Type B pancreatic cell (in vitro differentiated cells): ENCODE results near the gene PPIL1. TPM values are rescaled to one million over a fixed set of nuclear protein-coding genes. Genes with fewer than 3 reads are reported as not detected.
A peak's percentile ranks its signal among the peaks of the same experiment; 100 is the strongest.

Experiments used
- DNase-seq: peaks from one replicate; pipeline ENCODE4 v3.0.0; 2021; ENCODE audit warnings: mixed read lengths; ENCODE audit not compliant: unreplicated experiment; ENCODE audit errors: extremely low spot score
- H3K27ac Mint-ChIP-seq: 2 replicates; pipeline ENCODE4 v1.8.0; 2021; ENCODE audit warnings: mild to moderate bottlenecking, mixed read lengths
- H3K27me3 Mint-ChIP-seq: 2 replicates; pipeline ENCODE4 v1.8.0; 2021; ENCODE audit warnings: mixed read lengths
- H3K36me3 Mint-ChIP-seq: 2 replicates; pipeline ENCODE4 v1.8.0; 2021; ENCODE audit warnings: mixed read lengths
- H3K4me1 Mint-ChIP-seq: one replicate; pipeline ENCODE4 v1.8.0; 2021; ENCODE audit warnings: mixed read lengths; ENCODE audit not compliant: unreplicated experiment
- H3K4me3 Mint-ChIP-seq: 2 replicates; pipeline ENCODE4 v1.8.0; 2021; ENCODE audit warnings: mild to moderate bottlenecking, mixed read lengths
- H3K9me3 Mint-ChIP-seq: 2 replicates; pipeline ENCODE4 v1.8.0; 2021; ENCODE audit warnings: mixed read lengths
- long read RNA-seq: library from polyadenylated mRNA; unstranded; transcript quantifications from one replicate; pipeline ENCODE4 v2.0.0, GENCODE V29; 2020
- total RNA-seq: library from RNA; stranded (reverse); gene quantifications from 2 replicates; pipeline ENCODE4 v1.2.1, GENCODE V29; 2021; ENCODE audit warnings: low replicate concordance
- TF ChIP-seq, protein P1 (sequence below): fragments of 200-600 bp; sonication (generic); conservative IDR thresholded peaks from 2 replicates; pipeline ENCODE4 v1.5.0; 2021; ENCODE audit warnings: antibody characterized with exemption, mild to moderate bottlenecking

Gene PPIL1
- 35.1 and 50.4 TPM in 2 replicates for total RNA-seq
- long read RNA-seq, transcript PPIL1-201 (4 exons, 1,739 nt): major isoform, 339 of 345 reads
- long read RNA-seq, partial matches to known transcripts: 2 of 345 reads
- long read RNA-seq, other reads (novel, unspliced or antisense): 4 of 345 reads

DNA sequence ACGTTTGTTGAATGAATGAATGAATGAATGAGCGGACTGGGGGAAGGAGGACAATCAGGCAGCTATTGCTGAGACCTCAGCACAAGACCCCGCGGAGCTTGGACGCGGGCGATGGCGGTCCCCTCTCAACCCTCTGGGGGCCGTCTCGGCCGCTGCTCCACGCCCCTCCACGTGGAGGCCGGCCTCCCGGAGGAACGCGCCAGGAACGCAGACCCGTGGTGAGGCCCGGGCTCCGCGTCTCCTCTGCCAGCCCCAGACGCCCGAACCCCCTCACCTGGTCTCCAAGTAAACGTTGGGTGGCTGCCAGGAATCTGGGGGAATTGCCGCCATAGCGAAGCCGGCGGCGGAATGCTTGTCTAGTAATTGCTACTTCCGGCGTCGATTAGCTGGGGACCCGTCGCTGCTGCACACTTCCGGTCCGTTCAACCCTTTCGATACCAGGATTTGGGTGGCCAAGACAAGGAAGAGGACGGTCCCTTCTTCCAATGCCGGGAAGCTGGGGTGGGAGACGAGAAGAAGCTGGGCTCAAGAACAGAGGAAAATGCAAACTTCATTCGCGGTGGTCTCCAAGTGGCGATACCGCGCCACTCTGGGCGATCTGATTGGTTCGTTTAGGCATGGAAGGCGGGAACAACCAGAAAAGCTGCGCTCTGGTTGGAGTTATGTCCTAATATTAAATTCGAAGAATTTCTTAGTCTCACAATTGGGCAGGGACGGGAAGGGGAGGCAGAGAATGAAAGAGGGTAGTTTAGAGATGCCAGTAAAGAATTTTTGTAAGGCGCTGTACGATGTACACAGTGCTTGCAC, at the start of gene PPIL1:
PPIL1 (minus strand) TSS at position 361 of the 807 bp plus-strand sequence; CDS start at position 330, 31 bp downstream.
- H3K36me3 Mint-ChIP-seq: peaks cover 9% of the 10 kb centered on the region

DNA sequence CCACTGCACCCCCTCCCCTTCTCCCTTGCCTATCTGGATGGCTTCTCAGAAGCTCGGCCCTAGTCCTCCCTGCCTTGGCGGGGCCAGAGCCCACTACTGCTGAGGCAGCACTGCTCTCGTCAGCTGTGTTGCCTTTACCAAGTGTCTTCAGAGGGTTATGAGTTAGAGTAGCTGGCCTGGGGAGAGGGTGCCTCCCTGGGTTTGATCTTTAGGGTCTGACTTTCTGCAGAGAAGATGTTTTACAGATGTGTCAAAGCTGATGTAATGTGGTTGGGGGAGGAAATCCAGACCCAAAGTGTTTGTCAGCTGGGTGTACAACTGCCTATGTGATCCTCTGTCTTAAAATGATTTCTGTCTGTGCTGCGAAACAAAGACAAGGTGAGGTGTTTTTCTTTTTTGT, 49.5 kb upstream of the PPIL1 start:
- no peak for DNase-seq
- TF ChIP-seq, protein P1, sequence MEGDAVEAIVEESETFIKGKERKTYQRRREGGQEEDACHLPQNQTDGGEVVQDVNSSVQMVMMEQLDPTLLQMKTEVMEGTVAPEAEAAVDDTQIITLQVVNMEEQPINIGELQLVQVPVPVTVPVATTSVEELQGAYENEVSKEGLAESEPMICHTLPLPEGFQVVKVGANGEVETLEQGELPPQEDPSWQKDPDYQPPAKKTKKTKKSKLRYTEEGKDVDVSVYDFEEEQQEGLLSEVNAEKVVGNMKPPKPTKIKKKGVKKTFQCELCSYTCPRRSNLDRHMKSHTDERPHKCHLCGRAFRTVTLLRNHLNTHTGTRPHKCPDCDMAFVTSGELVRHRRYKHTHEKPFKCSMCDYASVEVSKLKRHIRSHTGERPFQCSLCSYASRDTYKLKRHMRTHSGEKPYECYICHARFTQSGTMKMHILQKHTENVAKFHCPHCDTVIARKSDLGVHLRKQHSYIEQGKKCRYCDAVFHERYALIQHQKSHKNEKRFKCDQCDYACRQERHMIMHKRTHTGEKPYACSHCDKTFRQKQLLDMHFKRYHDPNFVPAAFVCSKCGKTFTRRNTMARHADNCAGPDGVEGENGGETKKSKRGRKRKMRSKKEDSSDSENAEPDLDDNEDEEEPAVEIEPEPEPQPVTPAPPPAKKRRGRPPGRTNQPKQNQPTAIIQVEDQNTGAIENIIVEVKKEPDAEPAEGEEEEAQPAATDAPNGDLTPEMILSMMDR: no peak
- Mint-ChIP-seq H3K4me1 (peaks cover 8% of the 10 kb centered on the region), H3K4me3 (no peak overlapping the region), H3K27ac (peak overlapping the region; percentile 58), H3K9me3 (no peaks in the 10 kb centered on the region), H3K36me3 (peaks cover 18% of the 10 kb centered on the region), H3K27me3 (no peaks in the 10 kb centered on the region)

More for the DNA sequence above, at the start of gene PPIL1:
- Mint-ChIP-seq H3K4me3 (peak within 1 kb of the TSS; percentile 98), H3K27me3 (no peaks in the 10 kb centered on the region), H3K9me3 (no peaks in the 10 kb centered on the region), H3K4me1 (peaks cover 20% of the 10 kb centered on the region), H3K27ac (peak within 1 kb of the TSS; percentile 97)
- TF ChIP-seq, protein P1: peak; percentile 48
- DNase-seq: peak; percentile 86

DNA sequence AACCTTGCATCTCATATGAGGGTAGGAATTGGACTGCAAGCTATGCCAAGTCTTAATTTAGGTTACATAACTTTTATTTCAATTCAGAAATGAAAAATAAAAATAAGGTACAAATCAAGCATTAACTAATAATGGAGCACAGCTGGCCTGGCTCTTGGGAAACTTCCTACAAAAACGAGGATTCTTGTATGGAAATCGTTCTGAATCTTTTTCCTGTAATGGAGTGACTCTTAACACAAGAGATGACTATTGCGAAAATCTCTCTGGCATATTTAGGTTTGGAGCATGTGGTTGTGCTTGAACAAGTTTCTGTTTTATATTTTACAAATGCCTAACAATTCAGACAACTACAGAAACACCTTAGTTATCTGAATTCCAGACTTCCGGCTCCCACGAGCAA, 45.9 kb upstream of the PPIL1 start:
- DNase-seq: no peak
- no peak overlapping the region for H3K4me3 Mint-ChIP-seq
- TF ChIP-seq, protein P1: no peak
- peaks cover 23% of the 10 kb centered on the region for H3K36me3 Mint-ChIP-seq
- H3K27ac Mint-ChIP-seq: no peak overlapping the region
- no peaks in the 10 kb centered on the region for H3K9me3 Mint-ChIP-seq
- H3K4me1 Mint-ChIP-seq: peaks cover 8% of the 10 kb centered on the region
- H3K27me3 Mint-ChIP-seq: no peaks in the 10 kb centered on the region

DNA sequence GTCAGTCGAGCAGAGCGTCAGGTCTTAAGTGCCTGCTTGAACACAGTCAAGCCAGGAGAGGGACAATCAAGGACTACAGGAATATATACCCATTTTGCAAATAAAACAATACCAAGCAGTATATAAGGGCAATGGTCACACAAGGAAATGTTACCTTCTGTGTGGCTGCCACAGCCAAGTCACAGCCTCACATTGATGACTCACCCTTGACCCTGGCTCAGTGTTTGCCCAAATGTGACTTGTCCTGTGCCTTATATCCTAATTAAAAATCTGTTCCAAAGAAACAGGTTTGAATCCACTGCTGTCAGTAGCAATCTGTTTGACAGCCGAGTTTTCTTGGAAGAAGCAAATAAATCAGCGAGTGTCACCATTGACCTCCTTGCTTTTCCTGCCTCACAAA, 45.4 kb upstream of the PPIL1 start:
- no peak overlapping the region for H3K4me3 Mint-ChIP-seq
- no peak overlapping the region for H3K27ac Mint-ChIP-seq
- no peak for DNase-seq
- TF ChIP-seq, protein P1: no peak
- no peaks in the 10 kb centered on the region for H3K9me3 Mint-ChIP-seq
- no peaks in the 10 kb centered on the region for H3K27me3 Mint-ChIP-seq
- H3K4me1 Mint-ChIP-seq: peaks cover 11% of the 10 kb centered on the region
- H3K36me3 Mint-ChIP-seq: peaks cover 26% of the 10 kb centered on the region

DNA sequence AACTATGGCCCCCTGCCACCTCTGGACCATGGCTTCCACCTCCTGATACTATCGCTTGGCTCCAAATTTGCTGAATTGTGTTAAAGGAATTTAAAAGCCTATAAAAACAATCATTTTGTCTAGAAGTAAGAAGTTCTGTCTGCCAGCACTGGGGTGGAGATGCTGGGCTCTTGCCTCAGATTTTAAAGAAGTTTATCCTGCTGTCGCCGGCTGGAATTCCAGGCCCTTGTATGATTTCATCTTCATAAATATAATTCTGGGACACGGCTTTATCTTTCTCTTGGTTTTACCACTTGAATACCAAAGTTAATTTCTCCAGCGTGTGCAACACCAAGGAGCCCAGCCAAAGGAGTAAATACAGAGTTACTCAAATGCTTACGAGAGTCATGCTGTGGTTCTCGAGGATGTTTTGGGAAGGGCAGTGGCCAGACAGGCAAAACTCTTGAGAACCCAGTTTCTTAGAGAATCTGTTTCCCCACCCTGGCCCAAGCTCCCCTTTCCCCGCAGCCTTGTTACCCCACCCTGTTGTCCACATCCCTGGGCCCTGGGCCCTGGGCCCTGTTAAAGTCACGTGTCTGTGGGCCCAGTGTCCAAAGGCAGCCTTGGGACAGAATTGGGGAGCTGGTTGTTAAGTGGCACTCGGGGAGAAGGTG, 43.1 kb upstream of the PPIL1 start:
- Mint-ChIP-seq H3K9me3 (no peaks in the 10 kb centered on the region), H3K27ac (no peak overlapping the region), H3K27me3 (no peaks in the 10 kb centered on the region), H3K4me3 (no peak overlapping the region), H3K36me3 (peaks cover 25% of the 10 kb centered on the region), H3K4me1 (peaks cover 17% of the 10 kb centered on the region)
- TF ChIP-seq, protein P1: no peak
- DNase-seq: no peak
